Neural progenitor cell (in vitro differentiated cells): ENCODE data around the gene DUOX1.

Experiments
- CTCF ChIP-seq: fragments of 200-600 bp; sonication (generic); IDR thresholded peaks from 2 replicates; pipeline ENCODE4 v1.5.1; 2017; ENCODE audit warnings: antibody characterized with exemption, mild to moderate bottlenecking
- EZH2 ChIP-seq: fragments of 200-600 bp; sonication (generic); IDR thresholded peaks from 2 replicates; pipeline ENCODE4 v1.6.1; 2017; ENCODE audit warnings: antibody characterized with exemption, mild to moderate bottlenecking, moderate library complexity
- EZH2phosphoT487 ChIP-seq: fragments of 200-600 bp; sonication (generic); IDR thresholded peaks from 2 replicates; pipeline ENCODE4 v1.6.1; 2017; ENCODE audit warnings: antibody characterized with exemption

- TF ChIP-seq CTCF, result no peak
- TF ChIP-seq EZH2, result no peak
- no peak for TF ChIP-seq EZH2phosphoT487
These were observed 14.4 kb upstream of the DUOX1 start for GRCh38 chr15:45115312-45115820.
